DOHH2 (cell line): Measurements from ENCODE around the gene OCIAD2.

Experiments
- H3F3A ChIP-seq: fragments of 200-600 bp; sonication (generic), shearing (Covaris generic); 2 replicates; pipeline ENCODE4 v1.6.0; 2016; ENCODE audit warnings: antibody characterized with exemption, mild to moderate bottlenecking; ENCODE audit not compliant: control insufficient read depth, insufficient read depth
- H3K27ac ChIP-seq: fragments of 200-600 bp; sonication (generic); 2 replicates; pipeline ENCODE4 v1.5.1; 2014; ENCODE audit warnings: low read depth, mild to moderate bottlenecking, low read length, moderate library complexity
- H3K27me3 ChIP-seq: fragments of 200-600 bp; sonication (generic); 2 replicates; pipeline ENCODE4 v1.6.1; 2014; ENCODE audit warnings: mild to moderate bottlenecking, low read length, mixed read lengths; ENCODE audit not compliant: control insufficient read depth
- H3K36me3 ChIP-seq: fragments of 200-600 bp; sonication (generic); 2 replicates; pipeline ENCODE4 v1.6.1; 2014; ENCODE audit warnings: mild to moderate bottlenecking, low read length, moderate library complexity, mixed read lengths; ENCODE audit not compliant: control insufficient read depth
- H3K4me1 ChIP-seq: fragments of 200-600 bp; sonication (generic); 2 replicates; pipeline ENCODE4 v1.6.1; 2014; ENCODE audit warnings: mild to moderate bottlenecking, low read length, mixed read lengths; ENCODE audit not compliant: control insufficient read depth
- H3K4me2 ChIP-seq: fragments of 200-600 bp; sonication (generic); 2 replicates; pipeline ENCODE4 v1.6.0; 2014; ENCODE audit warnings: mild to moderate bottlenecking, low read length, moderate library complexity
- H3K4me3 ChIP-seq: fragments of 200-600 bp; sonication (generic); 2 replicates; pipeline ENCODE4 v1.5.1; 2014; ENCODE audit warnings: mild to moderate bottlenecking, low read length, mixed read lengths
- H3K79me2 ChIP-seq: fragments of 200-600 bp; sonication (generic); 2 replicates; pipeline ENCODE4 v1.6.1; 2014; ENCODE audit warnings: mild to moderate bottlenecking, low read length, mixed read lengths; ENCODE audit not compliant: control insufficient read depth
- H3K9me2 ChIP-seq: fragments of 200-600 bp; sonication (generic); replicated peaks from 2 replicates; pipeline ENCODE4 v1.6.1; 2014; ENCODE audit warnings: mild to moderate bottlenecking, low read length, mixed read lengths; ENCODE audit not compliant: control insufficient read depth
- H3K9me3 ChIP-seq: fragments of 200-600 bp; sonication (generic); 2 replicates; pipeline ENCODE4 v1.6.1; 2014; ENCODE audit warnings: antibody characterized with exemption, low read length, mixed read lengths; ENCODE audit not compliant: control insufficient read depth, insufficient read depth
- H4K20me1 ChIP-seq: fragments of 200-600 bp; sonication (generic); 2 replicates; pipeline ENCODE4 v1.6.0; 2014; ENCODE audit warnings: low read depth, mild to moderate bottlenecking, antibody characterized with exemption, low read length, moderate library complexity; ENCODE audit not compliant: control insufficient read depth, insufficient read depth
- CTCF ChIP-seq: fragments of 200-600 bp; sonication (generic); IDR thresholded peaks from one replicate; pipeline ENCODE4 v1.5.1; 2014; ENCODE audit warnings: antibody characterized with exemption, mild to moderate bottlenecking, low read depth, low read length; ENCODE audit not compliant: poor library complexity, severe bottlenecking
- EZH2phosphoT487 ChIP-seq: fragments of 200-600 bp; sonication (generic); IDR thresholded peaks from 2 replicates; pipeline ENCODE4 v1.6.1; 2017; ENCODE audit warnings: borderline replicate concordance, mild to moderate bottlenecking, antibody characterized with exemption, low read length, moderate library complexity, mixed read lengths

OCIAD2 gene

GRCh38 chr4:48949086-48949485 is 42.5 kb upstream of the OCIAD2 start:
- no peak overlapping the region for H3K4me2 ChIP-seq
- H3K4me3 ChIP-seq, result no peak overlapping the region
- no peaks in the 10 kb centered on the region for H3K79me2 ChIP-seq
- H4K20me1 ChIP-seq, result no peaks in the 10 kb centered on the region
- no peaks in the 10 kb centered on the region for H3K36me3 ChIP-seq
- TF ChIP-seq CTCF, result no peak
- no peak for TF ChIP-seq EZH2phosphoT487
- H3K27ac ChIP-seq, result no peak overlapping the region
- no peaks in the 10 kb centered on the region for H3K9me2 ChIP-seq
- no peaks in the 10 kb centered on the region for H3K4me1 ChIP-seq
- H3K27me3 ChIP-seq, result no peaks in the 10 kb centered on the region
- no peaks in the 10 kb centered on the region for H3F3A ChIP-seq
- H3K9me3 ChIP-seq, result no peaks in the 10 kb centered on the region

- no peak overlapping the region for H3K27ac ChIP-seq
- no peaks in the 10 kb centered on the region for H3K79me2 ChIP-seq
- no peak for TF ChIP-seq CTCF
- TF ChIP-seq EZH2phosphoT487, result no peak
- H3K4me2 ChIP-seq, result no peak overlapping the region
- no peaks in the 10 kb centered on the region for H3K9me3 ChIP-seq
- no peaks in the 10 kb centered on the region for H3F3A ChIP-seq
- H3K27me3 ChIP-seq, result no peaks in the 10 kb centered on the region
- H3K4me1 ChIP-seq, result no peaks in the 10 kb centered on the region
- no peak overlapping the region for H3K4me3 ChIP-seq
- H4K20me1 ChIP-seq, result no peaks in the 10 kb centered on the region
- H3K36me3 ChIP-seq, result no peaks in the 10 kb centered on the region
- no peaks in the 10 kb centered on the region for H3K9me2 ChIP-seq
Measured at GRCh38 chr4:48947731-48948130, 41.2 kb upstream of the OCIAD2 start.

- no peak for TF ChIP-seq EZH2phosphoT487
- TF ChIP-seq CTCF, result no peak
- Histone ChIP-seq H3K27ac (no peak overlapping the region), H3K27me3 (peaks cover under 1% of the 10 kb centered on the region; the same call in 1 of the 2 replicates)
Measured at GRCh38 chr4:48945981-48946380, 39.4 kb upstream of the OCIAD2 start.

More at GRCh38 chr4:48945981-48946380, 39.4 kb upstream of the OCIAD2 start:
- H3K4me3 ChIP-seq, result no peak overlapping the region
- H4K20me1 ChIP-seq, result no peaks in the 10 kb centered on the region
- no peaks in the 10 kb centered on the region for H3K9me3 ChIP-seq
- no peaks in the 10 kb centered on the region for H3F3A ChIP-seq
- H3K4me1 ChIP-seq, result no peaks in the 10 kb centered on the region
- no peaks in the 10 kb centered on the region for H3K36me3 ChIP-seq
- H3K4me2 ChIP-seq, result no peak overlapping the region
- no peaks in the 10 kb centered on the region for H3K9me2 ChIP-seq
- H3K79me2 ChIP-seq, result no peaks in the 10 kb centered on the region
